Colonic mucosa (tissue), 4 donors: ENCODE measurements around the gene SLC27A5. TPM values are rescaled to one million over a fixed set of nuclear protein-coding genes. Genes with fewer than 3 reads are reported as not detected.

ENCODE experiments used
- DNase-seq: peaks from one replicate; pipeline ENCODE4 v3.0.0-alpha.2; 2020
- H3K27ac ChIP-seq: fragments of 200-600 bp; one replicate; pipeline ENCODE4 v1.8.0; 2021
- H3K27me3 ChIP-seq: fragments of 200-600 bp; one replicate; pipeline ENCODE4 v1.8.0; 2021
- H3K36me3 ChIP-seq: fragments of 200-600 bp; one replicate; pipeline ENCODE4 v1.8.0; 2021
- H3K4me1 ChIP-seq: fragments of 200-600 bp; one replicate; pipeline ENCODE4 v1.8.0; 2021; ENCODE audit warnings: mild to moderate bottlenecking
- H3K4me3 ChIP-seq: fragments of 200-600 bp; one replicate; pipeline ENCODE4 v1.8.0; 2021
- H3K9ac ChIP-seq, 2 donors: one replicate each; pipeline ENCODE4 v1.7.0; 2013; ENCODE audit warnings: control low read depth in 2 of 2, low read depth in 2 of 2, low read length in 2 of 2
- H3K9me3 ChIP-seq: fragments of 200-600 bp; one replicate; pipeline ENCODE4 v1.8.0; 2021
- CTCF ChIP-seq: fragments of 200-600 bp; IDR thresholded peaks from one replicate; pipeline ENCODE4 v1.8.0; 2022; ENCODE audit warnings: antibody characterized with exemption, mild to moderate bottlenecking
- intact Hi-C: fragments of 100-400 bp; cut with DNase I; formaldehyde crosslinking; loops from one replicate; pipeline ENCODE4 v1.14.1; 2022
- total RNA-seq, 2 donors: library from RNA; stranded (reverse); fragmentation: NEBNext Ultra II Directional in 1 of 2; extraction: Animal tissue kit (Norgen Biotek cat#: 25700) in 1 of 2; gene quantifications; one replicate each; pipeline ENCODE4 v1.2.1, GENCODE V29; 2021
- donor health status: healthy.
- donor health status: DM: no; HTN: no; CAD: no.
- donor health status: DM: no; HTN: no; CAD: no.

The SLC27A5 gene, protein sequence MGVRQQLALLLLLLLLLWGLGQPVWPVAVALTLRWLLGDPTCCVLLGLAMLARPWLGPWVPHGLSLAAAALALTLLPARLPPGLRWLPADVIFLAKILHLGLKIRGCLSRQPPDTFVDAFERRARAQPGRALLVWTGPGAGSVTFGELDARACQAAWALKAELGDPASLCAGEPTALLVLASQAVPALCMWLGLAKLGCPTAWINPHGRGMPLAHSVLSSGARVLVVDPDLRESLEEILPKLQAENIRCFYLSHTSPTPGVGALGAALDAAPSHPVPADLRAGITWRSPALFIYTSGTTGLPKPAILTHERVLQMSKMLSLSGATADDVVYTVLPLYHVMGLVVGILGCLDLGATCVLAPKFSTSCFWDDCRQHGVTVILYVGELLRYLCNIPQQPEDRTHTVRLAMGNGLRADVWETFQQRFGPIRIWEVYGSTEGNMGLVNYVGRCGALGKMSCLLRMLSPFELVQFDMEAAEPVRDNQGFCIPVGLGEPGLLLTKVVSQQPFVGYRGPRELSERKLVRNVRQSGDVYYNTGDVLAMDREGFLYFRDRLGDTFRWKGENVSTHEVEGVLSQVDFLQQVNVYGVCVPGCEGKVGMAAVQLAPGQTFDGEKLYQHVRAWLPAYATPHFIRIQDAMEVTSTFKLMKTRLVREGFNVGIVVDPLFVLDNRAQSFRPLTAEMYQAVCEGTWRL
- total RNA-seq = 1 to 10 TPM; 3.7 to 8.7 TPM

GRCh38 chr19:58511353-58512208, at the start of gene SLC27A5:
Gene SLC27A5 (minus strand): TSS chr19:58511992. CDS start chr19:58511955, 37 bp downstream.
- DNase-seq = peak; percentile 54
- no peaks in the 10 kb centered on the region for H3K36me3 ChIP-seq
- no peak for TF ChIP-seq CTCF
- no peaks in the 10 kb centered on the region for H3K4me1 ChIP-seq
- peak within 1 kb of the TSS in 1 of 2 donors; percentile 39 for H3K9ac ChIP-seq
- intact Hi-C loops = no loop called here
- H3K27me3 ChIP-seq = no peaks in the 10 kb centered on the region
- no peaks in the 10 kb centered on the region for H3K9me3 ChIP-seq
- no peak within 1 kb of the TSS for H3K27ac ChIP-seq
- H3K4me3 ChIP-seq = no peak within 1 kb of the TSS

DNA sequence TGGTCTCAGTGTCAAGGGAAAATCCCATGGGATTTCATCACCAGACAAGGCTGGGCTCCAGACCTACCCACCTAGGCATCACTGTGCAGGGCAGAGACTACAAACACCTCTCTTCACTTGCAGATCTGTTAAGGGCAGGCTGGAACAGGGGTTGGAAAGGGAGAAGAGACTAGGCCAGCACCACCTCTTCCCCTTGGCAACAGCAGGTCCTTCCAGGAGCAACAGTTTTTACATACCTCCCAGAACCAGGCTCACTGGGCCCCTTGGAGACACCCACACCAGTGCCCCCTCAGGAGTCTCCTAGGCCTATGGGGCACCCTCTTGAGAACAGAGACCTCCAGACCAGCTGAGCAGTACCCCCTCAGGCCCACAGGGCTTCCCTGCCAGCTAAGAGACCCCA, 49.1 kb upstream of the SLC27A5 start:
- intact Hi-C loops = no loop called here
- no peaks in the 10 kb centered on the region for H3K27me3 ChIP-seq
- H3K27ac ChIP-seq = no peak overlapping the region
- H3K36me3 ChIP-seq = peaks cover 7% of the 10 kb centered on the region
- no peak for TF ChIP-seq CTCF
- no peak overlapping the region for H3K9ac ChIP-seq
- H3K4me3 ChIP-seq = no peak overlapping the region
- H3K4me1 ChIP-seq = peaks cover 31% of the 10 kb centered on the region
- no peaks in the 10 kb centered on the region for H3K9me3 ChIP-seq
- no peak for DNase-seq

GRCh38 chr19:58560007-58560887, 48.5 kb upstream of the SLC27A5 start:
- no peak for TF ChIP-seq CTCF
- peak; percentile 31 for DNase-seq

GRCh38 chr19:58559275-58560006, 47.6 kb upstream of the SLC27A5 start:
- intact Hi-C loops = no loop called here
- Histone ChIP-seq H3K27me3 (no peaks in the 10 kb centered on the region), H3K36me3 (peaks cover 7% of the 10 kb centered on the region), H3K9ac (peak overlapping the region; percentile 65 to 99), H3K4me3 (peak overlapping the region; percentile 64), H3K27ac (peak overlapping the region; percentile 100), H3K4me1 (peaks cover 36% of the 10 kb centered on the region), H3K9me3 (no peaks in the 10 kb centered on the region)
- TF ChIP-seq CTCF = no peak
- DNase-seq = peak; percentile 94

More at GRCh38 chr19:58560007-58560887, 48.5 kb upstream of the SLC27A5 start:
- peaks cover 7% of the 10 kb centered on the region for H3K36me3 ChIP-seq
- intact Hi-C loops = no loop called here
- peak overlapping the region; percentile 100 for H3K27ac ChIP-seq
- H3K4me3 ChIP-seq = peak overlapping the region; percentile 64
- peaks cover 35% of the 10 kb centered on the region for H3K4me1 ChIP-seq
- H3K9me3 ChIP-seq = no peaks in the 10 kb centered on the region
- H3K9ac ChIP-seq = peak overlapping the region; percentile 52 to 99
- H3K27me3 ChIP-seq = no peaks in the 10 kb centered on the region
